ENCODE data around the gene DDX42.

GRCh38 chr17:63855185-63855584 lies 81.2 kb downstream of the DDX42 start:
- TF ChIP-seq PAX5 (IDR thresholded peaks at IDR 0.05; ENCODE audit: insufficient read depth, low read length, severe bottlenecking) (no peak), POLR2A (IDR thresholded peaks at IDR 0.05; ENCODE audit: low read depth, low read length) (no peak)
